CD4-positive, CD25-positive, alpha-beta regulatory T cell (primary cell): Measurements from ENCODE around the gene LPAR1. TPM values are rescaled to one million over a fixed set of nuclear protein-coding genes. Genes with fewer than 3 reads are reported as not detected.

Source experiments
- ATAC-seq, 2 donors: fragments of 150-1000 bp; cut with Tn5 transposase; one replicate each; pipeline ENCODE4 v1.10.0; 2021; ENCODE audit warnings: low read depth in 2 of 2, moderate number of reproducible peaks in 2 of 2, moderate library complexity in 1 of 2
- DNase-seq, 3 donors: peaks; one replicate each; pipeline versions ENCODE4 v3.0.0 to v3.0.0-alpha.2; 2012 to 2022; ENCODE audit warnings: mixed read lengths in 1 of 3
- H3K27ac ChIP-seq: one replicate; pipeline ENCODE4 v1.7.0; 2013; ENCODE audit warnings: mild to moderate bottlenecking, low read length; ENCODE audit not compliant: insufficient read depth, poor library complexity, severe bottlenecking
- H3K27me3 ChIP-seq: one replicate; pipeline ENCODE4 v1.7.0; 2013; ENCODE audit warnings: low read length; ENCODE audit not compliant: control insufficient read depth, insufficient read depth
- H3K36me3 ChIP-seq: one replicate; pipeline ENCODE4 v1.7.0; 2013; ENCODE audit warnings: mild to moderate bottlenecking, low read length, moderate library complexity; ENCODE audit not compliant: control insufficient read depth, insufficient read depth
- H3K4me1 ChIP-seq: 2 replicates; pipeline ENCODE4 v1.7.0; 2013; ENCODE audit warnings: mild to moderate bottlenecking, low read length; ENCODE audit not compliant: insufficient read depth, control insufficient read depth, poor library complexity, severe bottlenecking
- H3K4me3 ChIP-seq: one replicate; pipeline ENCODE4 v1.7.0; 2013; ENCODE audit warnings: low read depth, mild to moderate bottlenecking, low read length, moderate library complexity
- H3K9me3 ChIP-seq, 2 experiments: 1 replicate in 1 of 2; 2 replicates in 1 of 2; pipeline ENCODE4 v1.7.0; 2013; ENCODE audit warnings: low read length in 2 of 2, mild to moderate bottlenecking in 1 of 2, moderate library complexity in 1 of 2; ENCODE audit not compliant: control insufficient read depth in 2 of 2
- H3K27ac Mint-ChIP-seq, 3 donors: one replicate each; pipeline ENCODE4 v1.8.0; 2020 to 2022; ENCODE audit warnings: mild to moderate bottlenecking in 3 of 3, mixed read lengths in 3 of 3, moderate library complexity in 2 of 3
- H3K27me3 Mint-ChIP-seq: one replicate; pipeline ENCODE4 v1.8.0; 2022; ENCODE audit warnings: mild to moderate bottlenecking, mixed read lengths
- H3K36me3 Mint-ChIP-seq: one replicate; pipeline ENCODE4 v1.8.0; 2020; ENCODE audit warnings: mixed read lengths
- H3K4me1 Mint-ChIP-seq, 4 donors: one replicate each; pipeline ENCODE4 v1.8.0; 2020 to 2022; ENCODE audit warnings: mixed read lengths in 4 of 4, mild to moderate bottlenecking in 1 of 4
- H3K4me3 Mint-ChIP-seq, 4 donors: one replicate each; pipeline ENCODE4 v1.8.0; 2020 to 2022; ENCODE audit warnings: mild to moderate bottlenecking in 4 of 4, mixed read lengths in 4 of 4, moderate library complexity in 3 of 4
- H3K9me3 Mint-ChIP-seq, 7 donors: one replicate each; pipeline ENCODE4 v1.8.0; 2020 to 2022; ENCODE audit warnings: mixed read lengths in 7 of 7, mild to moderate bottlenecking in 3 of 7, moderate library complexity in 2 of 7
- polyA plus RNA-seq, 4 donors: library from polyadenylated mRNA; unstranded; fragments of 300-500 nt; fragmentation: Illumina TruSeq; gene quantifications; one replicate each; pipeline ENCODE4 v1.2.3, GENCODE V29; 2021
- total RNA-seq: library from RNA; stranded (reverse); gene quantifications from one replicate; pipeline ENCODE4 v1.2.3, GENCODE V29; 2022

The LPAR1 gene
- total and polyA plus RNA-seq, 5 donors from 2014 or later: not detected

DNA sequence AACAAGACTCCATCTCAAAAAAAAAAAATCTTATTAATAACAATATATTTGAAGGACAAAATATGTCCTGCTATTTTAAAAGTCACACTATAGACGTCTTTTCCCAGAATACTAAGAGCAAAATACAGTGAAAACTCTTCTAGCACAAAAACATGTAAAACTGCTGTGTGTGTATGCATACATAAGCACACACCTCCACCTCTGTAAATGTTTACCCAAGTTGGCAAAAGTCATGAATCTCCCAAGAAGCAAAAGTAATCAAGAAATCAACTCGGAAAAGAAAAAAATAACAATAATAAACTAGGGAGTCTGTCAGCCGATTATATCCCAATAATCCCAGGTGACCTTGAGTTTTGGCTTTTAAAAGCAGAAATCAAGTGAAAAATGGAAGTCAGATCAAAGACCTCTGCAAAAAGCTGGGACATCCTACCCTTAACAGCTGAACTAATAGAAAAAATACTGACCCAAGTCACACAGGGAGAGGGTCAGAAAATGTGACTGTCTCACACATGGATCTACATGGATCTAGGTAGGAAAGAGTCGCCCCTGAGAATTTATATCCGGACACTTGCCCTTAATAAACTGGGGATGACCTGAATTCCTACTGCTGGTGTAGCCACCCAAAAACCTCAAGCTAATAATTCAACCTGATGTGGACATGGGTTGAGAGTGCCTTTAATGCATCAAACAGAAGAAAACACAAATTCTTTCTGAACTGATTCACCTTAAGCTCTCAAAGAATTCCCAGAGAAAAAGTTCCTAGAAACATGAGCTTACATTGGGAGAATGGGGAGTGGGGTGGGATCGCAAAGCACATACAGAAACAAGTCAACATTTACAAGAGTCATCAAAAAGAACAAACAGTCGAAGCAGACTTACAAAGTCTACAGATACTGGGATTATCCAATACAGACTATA is 29.9 kb downstream of the LPAR1 start:
- Mint-ChIP-seq H3K9me3 (peaks cover 0 to 3% (median 1%) of the 10 kb centered on the region in 7 donors), H3K4me3 (no peak overlapping the region), H3K4me1 (no peaks in the 10 kb centered on the region), H3K36me3 (no peaks in the 10 kb centered on the region), H3K27me3 (no peaks in the 10 kb centered on the region), H3K27ac (no peak overlapping the region)
- Histone ChIP-seq H3K4me3 (no peak overlapping the region), H3K27ac (no peak overlapping the region), H3K27me3 (no peaks in the 10 kb centered on the region), H3K9me3 (no peaks in the 10 kb centered on the region), H3K36me3 (no peaks in the 10 kb centered on the region), H3K4me1 (no peaks in the 10 kb centered on the region)
- ATAC-seq: no peak
- no peak for DNase-seq

DNA sequence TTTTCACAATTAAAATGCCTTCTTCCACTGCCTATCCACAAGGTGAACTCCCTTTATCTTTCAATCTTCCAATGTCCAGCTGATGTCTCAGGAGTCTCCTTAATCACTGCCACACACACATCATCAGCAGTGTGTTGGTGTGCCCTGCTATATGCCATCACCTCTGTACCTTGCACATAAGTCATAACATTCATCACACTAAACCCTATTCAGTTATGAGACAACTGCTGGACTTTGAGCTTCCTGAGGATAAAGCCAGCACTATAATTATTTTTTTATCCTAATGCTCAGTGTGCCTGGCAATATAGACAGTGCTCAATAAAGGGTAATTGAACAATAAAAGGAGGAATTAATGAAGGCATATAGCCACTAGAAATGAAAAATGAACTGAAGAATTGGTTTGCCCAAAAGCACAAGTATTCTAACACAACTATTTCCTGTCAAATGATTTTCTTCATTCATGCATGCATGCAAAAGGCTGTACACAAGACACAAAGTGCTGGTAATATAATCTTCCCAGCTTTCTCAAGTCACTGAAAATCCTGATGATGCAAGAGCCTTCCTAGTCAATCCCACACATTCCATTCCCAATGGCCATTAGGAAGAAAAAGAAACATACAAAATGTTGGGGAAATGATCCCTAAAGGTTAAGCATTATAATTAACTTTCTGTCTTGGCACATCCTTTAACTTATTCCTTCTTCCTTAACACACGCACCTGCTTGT is 32.4 kb downstream of the LPAR1 start:
- H3K9me3 Mint-ChIP-seq: peaks cover 0 to 7% (median 0%) of the 10 kb centered on the region in 7 donors
- ATAC-seq: no peak
- Histone ChIP-seq H3K9me3 (no peaks in the 10 kb centered on the region), H3K4me3 (no peak overlapping the region), H3K36me3 (no peaks in the 10 kb centered on the region), H3K27ac (no peak overlapping the region), H3K27me3 (no peaks in the 10 kb centered on the region), H3K4me1 (no peaks in the 10 kb centered on the region)
- H3K4me1 Mint-ChIP-seq: no peaks in the 10 kb centered on the region
- DNase-seq: no peak
- no peak overlapping the region for H3K27ac Mint-ChIP-seq
- H3K4me3 Mint-ChIP-seq: no peak overlapping the region
- no peaks in the 10 kb centered on the region for H3K27me3 Mint-ChIP-seq
- H3K36me3 Mint-ChIP-seq: no peaks in the 10 kb centered on the region

DNA sequence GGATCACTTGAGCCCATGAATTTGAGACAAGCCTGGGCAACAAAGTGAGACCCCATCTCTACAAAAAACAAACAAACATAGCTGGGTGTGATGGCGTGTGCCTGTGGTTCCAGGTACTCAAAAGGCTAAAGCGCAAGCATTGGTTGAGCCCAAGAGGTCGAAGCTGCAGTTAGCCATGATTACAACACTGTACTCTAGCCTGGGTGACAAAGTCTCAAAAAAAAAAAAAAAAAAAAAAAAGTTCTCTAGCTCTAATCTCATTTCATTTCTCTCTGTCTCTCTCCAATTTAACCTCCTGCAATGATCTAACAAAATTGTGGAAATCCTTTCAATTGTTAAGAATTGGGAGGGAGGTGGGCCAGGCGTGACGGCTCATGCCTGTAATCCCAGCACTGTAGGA is 33.3 kb downstream of the LPAR1 start:
- H3K27me3 Mint-ChIP-seq: no peaks in the 10 kb centered on the region
- H3K4me1 Mint-ChIP-seq: no peaks in the 10 kb centered on the region

DNA sequence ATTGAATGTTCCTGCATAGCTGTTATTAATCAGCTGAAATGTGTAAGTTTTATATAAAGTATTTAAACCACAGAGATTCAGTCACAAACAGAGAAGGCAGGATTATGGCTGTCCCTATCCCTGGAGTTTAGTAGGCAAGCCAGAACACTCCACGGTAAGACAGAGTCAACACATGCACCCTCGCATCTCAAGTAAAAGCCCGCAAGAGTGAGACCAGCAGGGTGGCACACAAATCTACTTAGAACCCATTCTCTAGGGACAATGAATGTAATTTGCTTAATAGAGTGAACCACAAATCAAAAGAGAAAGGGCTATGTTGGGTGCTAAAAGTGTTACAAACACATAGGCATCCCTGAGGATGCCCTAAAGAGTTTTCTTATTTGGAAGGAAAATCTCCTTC is 35.1 kb downstream of the LPAR1 start:
- no peak overlapping the region for H3K27ac Mint-ChIP-seq
- H3K36me3 Mint-ChIP-seq: no peaks in the 10 kb centered on the region
- H3K4me3 Mint-ChIP-seq: no peak overlapping the region

More for the DNA sequence above, 33.3 kb downstream of the LPAR1 start:
- Histone ChIP-seq H3K27me3 (no peaks in the 10 kb centered on the region), H3K9me3 (no peaks in the 10 kb centered on the region), H3K36me3 (no peaks in the 10 kb centered on the region), H3K27ac (no peak overlapping the region), H3K4me3 (no peak overlapping the region), H3K4me1 (no peaks in the 10 kb centered on the region)
- no peak overlapping the region for H3K27ac Mint-ChIP-seq
- no peak overlapping the region for H3K4me3 Mint-ChIP-seq
- H3K36me3 Mint-ChIP-seq: no peaks in the 10 kb centered on the region
- H3K9me3 Mint-ChIP-seq: peaks cover 0 to 10% (median 0%) of the 10 kb centered on the region in 7 donors
- ATAC-seq: no peak
- DNase-seq: no peak

DNA sequence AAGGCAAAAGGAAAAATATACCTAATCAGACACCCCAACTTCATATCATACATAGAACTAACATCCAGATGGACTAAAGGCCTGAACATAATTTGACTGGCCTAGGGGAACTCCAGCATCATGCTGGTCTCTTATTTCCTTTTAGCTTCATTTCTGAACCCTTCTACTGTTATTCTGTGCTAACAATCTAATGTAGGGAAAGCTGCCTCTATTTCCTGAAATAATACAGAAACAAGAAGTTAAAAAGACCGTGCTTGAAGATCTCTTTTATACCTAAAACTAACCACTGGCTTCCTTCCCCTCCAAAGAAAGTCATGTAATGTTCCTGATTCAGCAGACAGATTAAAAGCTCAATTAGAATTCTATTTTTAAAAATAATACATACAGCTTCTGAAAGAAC is 36.7 kb downstream of the LPAR1 start:
- DNase-seq (no peak), ATAC-seq (no peak)
- Histone ChIP-seq H3K27ac (no peak overlapping the region), H3K9me3 (no peaks in the 10 kb centered on the region), H3K4me1 (no peaks in the 10 kb centered on the region), H3K36me3 (no peaks in the 10 kb centered on the region), H3K27me3 (no peaks in the 10 kb centered on the region), H3K4me3 (no peak overlapping the region)
- Mint-ChIP-seq H3K27ac (no peak overlapping the region), H3K4me1 (no peaks in the 10 kb centered on the region), H3K36me3 (no peaks in the 10 kb centered on the region), H3K4me3 (no peak overlapping the region), H3K27me3 (no peaks in the 10 kb centered on the region), H3K9me3 (peaks cover 0 to 10% (median 0%) of the 10 kb centered on the region in 7 donors)

More for the DNA sequence above, 35.1 kb downstream of the LPAR1 start:
- H3K9me3 Mint-ChIP-seq: peaks cover 0 to 10% (median 0%) of the 10 kb centered on the region in 7 donors
- ATAC-seq (no peak), DNase-seq (no peak)
- Histone ChIP-seq H3K4me1 (no peaks in the 10 kb centered on the region), H3K36me3 (no peaks in the 10 kb centered on the region), H3K9me3 (no peaks in the 10 kb centered on the region), H3K4me3 (no peak overlapping the region), H3K27ac (no peak overlapping the region), H3K27me3 (no peaks in the 10 kb centered on the region)
- no peaks in the 10 kb centered on the region for H3K27me3 Mint-ChIP-seq
- H3K4me1 Mint-ChIP-seq: no peaks in the 10 kb centered on the region

DNA sequence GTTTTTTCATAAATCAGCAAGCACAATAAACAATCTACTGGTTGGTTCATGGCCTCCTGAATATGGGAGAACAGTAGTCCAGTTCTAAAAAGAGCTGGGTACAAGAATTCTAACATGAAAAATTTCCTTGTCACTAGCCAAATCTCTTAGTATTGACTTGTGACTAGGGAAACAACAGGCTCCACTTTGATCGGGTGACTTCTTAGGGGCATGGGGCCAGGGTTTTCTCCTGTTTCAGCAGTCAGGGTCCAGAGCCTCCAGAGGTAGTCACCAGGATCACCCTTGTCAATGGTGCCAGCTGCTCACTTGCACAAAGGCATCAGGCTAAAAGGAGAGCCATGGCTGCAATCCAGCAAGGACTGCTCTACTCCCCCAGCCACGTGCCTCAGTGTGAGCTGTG is 38.1 kb downstream of the LPAR1 start:
- H3K4me1 ChIP-seq: no peaks in the 10 kb centered on the region
- no peaks in the 10 kb centered on the region for H3K36me3 Mint-ChIP-seq
- no peaks in the 10 kb centered on the region for H3K27me3 Mint-ChIP-seq
- H3K4me3 Mint-ChIP-seq: no peak overlapping the region
- H3K27ac ChIP-seq: no peak overlapping the region
- ATAC-seq (no peak), DNase-seq (no peak)
- H3K9me3 Mint-ChIP-seq: peaks cover 0 to 7% (median 0%) of the 10 kb centered on the region in 7 donors
- no peaks in the 10 kb centered on the region for H3K9me3 ChIP-seq
- no peaks in the 10 kb centered on the region for H3K36me3 ChIP-seq
- no peaks in the 10 kb centered on the region for H3K27me3 ChIP-seq
- no peak overlapping the region for H3K4me3 ChIP-seq
- no peak overlapping the region for H3K27ac Mint-ChIP-seq
- H3K4me1 Mint-ChIP-seq: no peaks in the 10 kb centered on the region

DNA sequence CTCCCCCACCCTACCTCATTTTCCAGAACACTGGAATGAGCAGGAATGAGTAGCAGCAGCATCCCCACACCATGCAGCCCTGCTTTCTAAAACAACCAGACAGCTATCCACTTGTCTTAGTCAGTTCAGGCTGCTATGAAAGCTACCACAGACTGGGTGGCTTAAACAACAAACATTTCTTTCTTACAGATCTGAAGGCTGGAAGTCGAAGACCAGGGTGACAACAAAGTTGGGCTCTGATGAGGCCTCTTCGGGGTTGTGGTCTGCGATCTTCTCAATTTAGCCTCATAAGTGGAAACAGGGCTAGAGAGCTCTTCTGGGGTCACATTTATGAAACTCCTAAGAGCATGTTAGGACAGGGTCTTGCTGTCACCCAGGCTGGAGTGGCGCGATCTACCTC is 38.9 kb downstream of the LPAR1 start:
- no peaks in the 10 kb centered on the region for H3K27me3 Mint-ChIP-seq
- no peaks in the 10 kb centered on the region for H3K36me3 Mint-ChIP-seq
- Histone ChIP-seq H3K27ac (no peak overlapping the region), H3K36me3 (no peaks in the 10 kb centered on the region), H3K9me3 (no peaks in the 10 kb centered on the region), H3K4me1 (no peaks in the 10 kb centered on the region), H3K4me3 (no peak overlapping the region), H3K27me3 (no peaks in the 10 kb centered on the region)
- no peaks in the 10 kb centered on the region for H3K4me1 Mint-ChIP-seq
- DNase-seq (no peak), ATAC-seq (no peak)
- H3K27ac Mint-ChIP-seq: no peak overlapping the region
- peaks cover 0 to 7% (median 0%) of the 10 kb centered on the region in 7 donors for H3K9me3 Mint-ChIP-seq
- no peak overlapping the region for H3K4me3 Mint-ChIP-seq
